H1 (cell line): ENCODE measurements around the gene KRTAP2-3. TPM values are rescaled to one million over a fixed set of nuclear protein-coding genes. Genes with fewer than 3 reads are reported as not detected.

Experiments used
- CTCF ChIA-PET: fragments of 300-600 bp; sonication (Branson Sonifier 250); formaldehyde crosslinking; loops from one replicate; lab custom pipeline; 2021; ENCODE audit not compliant: partially characterized antibody; lab: Charles Lee
- POLR2A ChIA-PET: fragments of 300-600 bp; sonication (Branson Sonifier 250); formaldehyde crosslinking; loops from one replicate; lab custom pipeline; 2021; ENCODE audit warnings: inconsistent platforms; ENCODE audit not compliant: partially characterized antibody; lab: Charles Lee
- DNase-seq, 2 experiments: peaks; one replicate each; pipeline versions ENCODE4 v3.0.0 to v3.0.0-alpha.2; 2010 to 2022; ENCODE audit warnings: low spot score in 2 of 2, low read depth in 1 of 2, mixed read lengths in 1 of 2
- FAIRE-seq: peaks from 2 replicates; lab custom pipeline; 2011; peaks lifted over from hg19 to GRCh38; lab: Jason Lieb, UNC
- H2AFZ ChIP-seq: 2 replicates; pipeline ENCODE4 v1.8.1; 2012; ENCODE audit warnings: low read length, inconsistent platforms
- H2AK5ac ChIP-seq: 2 replicates; pipeline ENCODE4 v1.6.1; 2013; ENCODE audit warnings: low read depth, low read length
- H2BK120ac ChIP-seq: replicated peaks from 2 replicates; pipeline ENCODE3; 2013; ENCODE audit warnings: low read depth, low read length, inconsistent platforms
- H2BK12ac ChIP-seq: 2 replicates; pipeline ENCODE4 v1.6.1; 2013; ENCODE audit warnings: low read depth, low read length
- H2BK15ac ChIP-seq: 2 replicates; pipeline ENCODE4 v1.6.1; 2013; ENCODE audit warnings: low read length
- H2BK20ac ChIP-seq: 2 replicates; pipeline ENCODE4 v1.6.1; 2013; ENCODE audit warnings: low read length
- H2BK5ac ChIP-seq: 2 replicates; pipeline ENCODE4 v1.6.1; 2013; ENCODE audit warnings: low read depth, low read length
- H3K14ac ChIP-seq: 2 replicates; pipeline ENCODE4 v1.6.1; 2013; ENCODE audit warnings: inconsistent platforms; ENCODE audit not compliant: insufficient read length
- H3K18ac ChIP-seq: 2 replicates; pipeline ENCODE4 v1.6.1; 2013; ENCODE audit warnings: low read length; ENCODE audit errors: extremely low read depth
- H3K23ac ChIP-seq: 2 replicates; pipeline ENCODE4 v1.6.1; 2013; ENCODE audit warnings: inconsistent platforms; ENCODE audit not compliant: insufficient read length
- H3K23me2 ChIP-seq: 2 replicates; pipeline ENCODE4 v1.6.1; 2013; ENCODE audit warnings: low read depth, low read length
- H3K27ac ChIP-seq: 2 replicates; pipeline ENCODE4 v1.6.1; 2011; ENCODE audit warnings: low read depth, low read length, inconsistent platforms
- H3K27me3 ChIP-seq, 4 experiments: replicated peaks in 1 of 4; 1 replicate in 1 of 4; 2 replicates in 3 of 4; pipeline versions ENCODE4 v1.6.1 to v1.8.1; 2011 to 2013; ENCODE audit warnings: low read length in 3 of 4, mild to moderate bottlenecking in 3 of 4, inconsistent platforms in 2 of 4, mixed read lengths in 2 of 4, moderate library complexity in 1 of 4; ENCODE audit not compliant: control insufficient read depth in 3 of 4, insufficient read depth in 3 of 4; ENCODE audit errors: extremely low read depth in 1 of 4
- H3K36me3 ChIP-seq, 4 experiments: 2 replicates each; pipeline versions ENCODE4 v1.6.1 to v1.8.1; 2011 to 2013; ENCODE audit warnings: mild to moderate bottlenecking in 4 of 4, low read length in 3 of 4, moderate library complexity in 2 of 4, control low read depth in 1 of 4, inconsistent platforms in 1 of 4; ENCODE audit not compliant: insufficient read depth in 4 of 4, control insufficient read depth in 2 of 4
- H3K4ac ChIP-seq: replicated peaks from 2 replicates; pipeline ENCODE3; 2013; ENCODE audit warnings: low read length, low read depth, mixed read lengths, inconsistent platforms; ENCODE audit not compliant: insufficient read length
- H3K4me1 ChIP-seq, 4 experiments: replicated peaks in 1 of 4; 1 replicate in 1 of 4; 2 replicates in 3 of 4; pipeline versions ENCODE4 v1.6.1 to v1.8.1; 2011 to 2013; ENCODE audit warnings: low read length in 3 of 4, inconsistent platforms in 2 of 4, mixed read lengths in 1 of 4; ENCODE audit not compliant: insufficient read depth in 4 of 4, control insufficient read depth in 3 of 4
- H3K4me2 ChIP-seq, 2 experiments: 2 replicates each; pipeline versions ENCODE4 v1.6.1 to v1.8.1; 2011 to 2013; ENCODE audit warnings: low read depth in 2 of 2, low read length in 2 of 2, control low read depth in 1 of 2, inconsistent platforms in 1 of 2, mild to moderate bottlenecking in 1 of 2; ENCODE audit not compliant: insufficient read depth in 1 of 2
- H3K4me3 ChIP-seq, 4 experiments: fragments of 200-600, 300-600 bp in 1 of 4; sonication (generic), shearing (Covaris generic), sonication (Bioruptor Twin) in 1 of 4; 2 replicates each; pipeline versions ENCODE4 v1.5.1 to v1.8.1; 2011 to 2016; ENCODE audit warnings: low read length in 4 of 4, low read depth in 3 of 4, control low read depth in 2 of 4, inconsistent platforms in 2 of 4, mild to moderate bottlenecking in 2 of 4, mixed read lengths in 1 of 4, moderate library complexity in 1 of 4; ENCODE audit not compliant: insufficient read depth in 2 of 4; ENCODE audit errors: extremely low read depth in 1 of 4
- H3K56ac ChIP-seq: replicated peaks from 2 replicates; pipeline ENCODE3; 2013; ENCODE audit warnings: low read depth, mild to moderate bottlenecking, mixed read lengths, low read length, inconsistent platforms; ENCODE audit not compliant: insufficient read length
- H3K79me1 ChIP-seq: 2 replicates; pipeline ENCODE4 v1.6.1; 2013; ENCODE audit warnings: low read depth, low read length, control low read depth
- H3K79me2 ChIP-seq, 2 experiments: 2 replicates each; pipeline versions ENCODE4 v1.6.1 to v1.8.1; 2012 to 2013; ENCODE audit warnings: low read length in 2 of 2, mild to moderate bottlenecking in 2 of 2, inconsistent platforms in 1 of 2; ENCODE audit not compliant: insufficient read depth in 2 of 2, control insufficient read depth in 1 of 2
- H3K9ac ChIP-seq, 4 experiments: replicated peaks in 1 of 4; 1 replicate in 1 of 4; 2 replicates in 3 of 4; pipeline versions ENCODE4 v1.6.1 to v1.8.1; 2011 to 2013; ENCODE audit warnings: low read depth in 3 of 4, low read length in 3 of 4, control low read depth in 2 of 4, mild to moderate bottlenecking in 2 of 4, moderate library complexity in 2 of 4, inconsistent platforms in 1 of 4; ENCODE audit errors: extremely low read depth in 1 of 4
- H3K9me3 ChIP-seq, 2 experiments: 2 replicates each; pipeline versions ENCODE4 v1.6.1 to v1.8.1; 2012 to 2013; ENCODE audit warnings: mild to moderate bottlenecking in 2 of 2, moderate library complexity in 2 of 2, control low read depth in 1 of 2, inconsistent platforms in 1 of 2, low read depth in 1 of 2, low read length in 1 of 2, mixed read lengths in 1 of 2; ENCODE audit not compliant: insufficient read depth in 2 of 2
- H4K20me1 ChIP-seq, 2 experiments: replicated peaks in 1 of 2; 2 replicates each; pipeline versions ENCODE3 to v1.8.1; 2011 to 2013; ENCODE audit warnings: inconsistent platforms in 2 of 2, low read length in 2 of 2, mild to moderate bottlenecking in 1 of 2; ENCODE audit not compliant: insufficient read depth in 2 of 2, control insufficient read depth in 1 of 2
- H4K5ac ChIP-seq: 2 replicates; pipeline ENCODE4 v1.6.1; 2013; ENCODE audit warnings: low read length, low read depth, mixed read lengths, inconsistent platforms; ENCODE audit not compliant: insufficient read length
- H4K8ac ChIP-seq: 2 replicates; pipeline ENCODE4 v1.8.0; 2013; ENCODE audit warnings: mild to moderate bottlenecking, moderate library complexity, low read length, inconsistent platforms; ENCODE audit not compliant: insufficient read depth; ENCODE audit errors: extremely low read depth
- H4K91ac ChIP-seq: replicated peaks from 2 replicates; pipeline ENCODE3; 2013; ENCODE audit warnings: low read length, mixed read lengths, inconsistent platforms; ENCODE audit not compliant: insufficient read length
- BACH1 ChIP-seq: IDR thresholded peaks from 2 replicates; pipeline ENCODE4 v1.6.1; 2012; ENCODE audit warnings: low read length, improper control_type of control experiment
- CBX5 ChIP-seq: fragments of 300-800, 300-1000 bp; sonication (generic); IDR thresholded peaks from 2 replicates; pipeline ENCODE4 v1.7.1; 2016; ENCODE audit warnings: antibody characterized with exemption, low read length, low read depth
- CHD2 ChIP-seq: IDR thresholded peaks from 2 replicates; pipeline ENCODE4 v1.6.1; 2012; ENCODE audit warnings: low read length, improper control_type of control experiment
- EP300 ChIP-seq, 2 experiments: IDR thresholded peaks; 1 replicate in 1 of 2; 2 replicates in 1 of 2; pipeline ENCODE4 v1.6.1; 2011 to 2012; ENCODE audit warnings: low read depth in 2 of 2, low read length in 2 of 2, mild to moderate bottlenecking in 2 of 2, borderline replicate concordance in 1 of 2, inconsistent platforms in 1 of 2, moderate library complexity in 1 of 2
- GABPA ChIP-seq: IDR thresholded peaks from 2 replicates; pipeline ENCODE4 v1.6.1; 2011; ENCODE audit warnings: mild to moderate bottlenecking, low read length, moderate library complexity, borderline replicate concordance; ENCODE audit not compliant: insufficient read depth
- SAP30 ChIP-seq: fragments of 300-600 bp; sonication (generic); IDR thresholded peaks from 2 replicates; pipeline ENCODE4 v1.7.1; 2012; ENCODE audit warnings: low read length, moderate library complexity, mild to moderate bottlenecking, inconsistent platforms; ENCODE audit not compliant: insufficient read depth, insufficient replicate concordance
- SIX5 ChIP-seq: IDR thresholded peaks from 2 replicates; pipeline ENCODE4 v1.6.1; 2011; ENCODE audit warnings: mild to moderate bottlenecking, low read depth, low read length
- TAF7 ChIP-seq: optimal IDR thresholded peaks from 2 replicates; pipeline ENCODE3; 2011; ENCODE audit warnings: low read depth, mild to moderate bottlenecking, inconsistent platforms, low read length, moderate library complexity, borderline replicate concordance
- WGBS, 2 experiments: shearing (Covaris generic) in 1 of 2; methylation state at CpG; one replicate each; pipeline versions ENCODE4 v1.1.6 to v1.1.7; 2013 to 2015; ENCODE audit warnings: low lambda C conversion rate in 2 of 2, mixed read lengths in 2 of 2, inconsistent platforms in 1 of 2, low coverage in 1 of 2, missing lambda C conversion rate in 1 of 2; ENCODE audit not compliant: insufficient replicate concordance in 2 of 2, insufficient coverage in 1 of 2, insufficient read length in 1 of 2; ENCODE audit errors: extremely low coverage in 1 of 2, missing lambda C conversion rate in 1 of 2; 5-methylcytosine and 5-hydroxymethylcytosine counted together
- polyA plus RNA-seq, 7 experiments: library from polyadenylated mRNA; depleted of rRNA in 3 of 7; stranded (reverse) in 5 of 7; unstranded in 2 of 7; fragments of >200 nt in 5 of 7; fragments of 200-250 nt in 2 of 7; gene quantifications; 1 replicate in 5 of 7; 2 replicates in 1 of 7; 4 replicates in 1 of 7; pipeline versions ENCODE4 v1.2.1 to v1.2.3, GENCODE V29; 2011 to 2013; ENCODE audit warnings: missing spikeins in 2 of 7, mixed read lengths in 2 of 7
- total RNA-seq: library from RNA; stranded (reverse); fragmentation: NEBNext Ultra II Directional; extraction: Animal tissue kit (Norgen Biotek cat#: 25700); gene quantifications from 2 replicates; pipeline ENCODE4 v1.2.1, GENCODE V29; 2021

The KRTAP2-3 gene
- total and polyA plus RNA-seq, 2 of the 8 experiments (the other 6 are each of a cell fraction or from before 2014, with no cell fraction given), result not detected

DNA sequence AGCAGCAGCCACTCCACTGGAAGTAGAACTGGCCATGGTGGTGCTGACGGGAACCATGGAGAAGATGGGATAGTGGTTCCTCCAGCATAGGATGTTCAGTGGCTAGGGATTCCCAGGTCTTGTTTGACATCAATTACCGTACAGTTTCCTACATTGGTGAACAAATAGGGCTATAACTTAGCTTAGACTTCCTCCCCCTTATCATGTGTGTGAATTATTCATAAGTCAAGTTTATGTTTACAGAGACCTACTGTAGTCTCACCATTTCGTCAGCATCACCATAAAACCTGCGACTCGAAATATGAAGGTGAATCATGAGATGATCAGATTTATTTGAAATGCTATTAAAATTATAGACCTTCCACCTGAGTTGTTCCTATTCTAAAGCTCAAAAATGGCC is 1.2 kb downstream of the KRTAP2-3 start:
- no peaks in the 10 kb centered on the region for H3K79me2 ChIP-seq

More for the DNA sequence above, 1.2 kb downstream of the KRTAP2-3 start:
- Histone ChIP-seq H4K5ac (no peak overlapping the region), H3K9me3 (0 out of 4 replicates have a peak, but pooled peaks cover 0 to 4% of the 10 kb centered on the region in 2 experiments), H2BK120ac (no peak overlapping the region), H3K4me2 (no peak overlapping the region), H3K56ac (no peak overlapping the region), H3K36me3 (no peaks in the 10 kb centered on the region), H3K4ac (no peak overlapping the region), H3K27ac (no peak overlapping the region), H3K23me2 (no peaks in the 10 kb centered on the region), H3K79me1 (no peaks in the 10 kb centered on the region), H4K8ac (no peak overlapping the region), H2AK5ac (no peak overlapping the region), H3K27me3 (no peaks in the 10 kb centered on the region)
- DNase-seq (no peak), FAIRE-seq (no peak)
- TF ChIP-seq TAF7, result no peak
- TF ChIP-seq CHD2, result no peak
- no peak for TF ChIP-seq GABPA
- TF ChIP-seq SIX5, result no peak
- TF ChIP-seq EP300 (IDR thresholded peaks at IDR 0.05; ENCODE audit: borderline replicate concordance in 1 of 2, low read depth in 2 of 2, low read length in 2 of 2), result no peak
- TF ChIP-seq SAP30, result no peak
- no peak for TF ChIP-seq CBX5
- no peak for TF ChIP-seq BACH1
- TF ChIP-seq, all 59 proteins: peak for 0
- H2BK12ac ChIP-seq, result no peak overlapping the region
- H4K20me1 ChIP-seq, result no peaks in the 10 kb centered on the region
- no peak overlapping the region for H2BK5ac ChIP-seq
- no peak overlapping the region for H4K91ac ChIP-seq
- ChIA-PET POLR2A (no interaction called here), CTCF (interaction anchor here (0.6 to 1.0 kb wide), 3 partner anchors 10 to 160 kb away, joined by 3 read pairs; partner anchors contain the start of gene KRTAP2-1)
- no peak overlapping the region for H3K23ac ChIP-seq
- no peak overlapping the region for H2BK20ac ChIP-seq
- H3K14ac ChIP-seq, result no peak overlapping the region
- H2BK15ac ChIP-seq, result no peak overlapping the region
- no peak overlapping the region for H3K18ac ChIP-seq
- no peak overlapping the region for H3K4me3 ChIP-seq
- H2AFZ ChIP-seq, result no peak overlapping the region
- 93% methylated on average over 5 of the region's 5 CpGs; no CpG with 5 or more reads in 1 of the 2 experiments for WGBS, 2 experiments
- no peak overlapping the region for H3K9ac ChIP-seq
- no peaks in the 10 kb centered on the region for H3K4me1 ChIP-seq
